Measurements from ENCODE around the gene KCND2.

KCND2 gene

DNA sequence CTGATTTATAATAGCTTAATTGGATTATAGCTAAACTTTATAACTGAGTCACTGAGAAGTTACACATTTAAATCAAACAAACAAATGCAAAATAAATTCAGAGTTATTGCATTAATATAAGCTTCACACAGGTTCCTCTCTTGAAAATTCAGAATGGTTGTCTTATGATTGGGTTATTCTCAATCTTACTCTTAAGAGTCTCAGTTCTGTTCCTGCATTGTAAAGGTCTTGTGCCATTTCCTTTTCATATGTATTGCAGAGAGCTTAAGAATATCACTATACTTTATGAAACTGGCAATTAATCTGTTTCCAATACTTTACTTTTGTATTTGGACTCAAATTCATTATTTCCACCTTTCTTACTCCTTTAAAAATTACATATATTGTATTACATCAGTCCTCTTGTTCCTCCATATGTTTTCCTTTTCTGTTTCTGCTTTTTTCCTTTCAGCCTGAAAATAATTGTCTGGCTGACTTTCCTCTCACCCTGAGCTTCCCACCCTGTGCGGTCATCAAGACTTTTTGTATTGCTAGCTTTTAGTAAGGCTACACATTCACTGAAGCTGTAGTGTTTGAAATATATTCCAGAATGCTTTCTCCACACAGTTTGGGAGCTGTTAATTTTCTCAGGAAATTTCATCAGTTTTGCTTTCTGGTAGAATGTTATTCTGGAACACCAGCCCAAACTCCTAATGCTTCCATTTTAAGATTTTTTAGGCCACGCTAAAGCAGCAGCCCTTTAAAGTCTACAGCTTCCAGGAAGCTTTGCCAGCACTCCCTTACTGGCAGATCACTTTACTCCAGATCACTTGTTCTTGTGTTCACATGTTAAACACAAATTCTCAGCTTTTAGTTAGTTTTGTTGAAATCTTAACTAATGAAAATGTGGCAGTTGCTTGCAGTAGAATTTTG, 139.4 kb downstream of the KCND2 start:
- DNase-seq (ENCODE audit: low spot score) = no peak

DNA sequence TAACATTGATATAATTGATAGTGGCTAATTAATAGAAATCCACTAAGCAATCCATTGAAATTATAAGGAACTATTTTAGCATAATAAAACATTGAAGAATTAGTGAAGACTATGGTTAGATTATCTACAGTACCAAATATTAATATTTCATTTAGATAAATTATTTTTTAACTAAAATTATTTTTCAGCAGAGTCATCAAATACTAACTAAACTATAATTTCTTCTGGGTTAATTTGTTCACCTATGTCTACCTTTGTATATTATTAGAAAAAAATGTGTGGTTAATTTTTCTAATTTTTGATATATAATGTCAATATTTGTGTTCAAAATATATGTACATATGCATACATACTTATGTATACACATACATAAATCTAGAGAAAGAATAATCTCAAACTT, 140.2 kb downstream of the KCND2 start:
- DNase-seq (ENCODE audit: low spot score) = no peak

DNA sequence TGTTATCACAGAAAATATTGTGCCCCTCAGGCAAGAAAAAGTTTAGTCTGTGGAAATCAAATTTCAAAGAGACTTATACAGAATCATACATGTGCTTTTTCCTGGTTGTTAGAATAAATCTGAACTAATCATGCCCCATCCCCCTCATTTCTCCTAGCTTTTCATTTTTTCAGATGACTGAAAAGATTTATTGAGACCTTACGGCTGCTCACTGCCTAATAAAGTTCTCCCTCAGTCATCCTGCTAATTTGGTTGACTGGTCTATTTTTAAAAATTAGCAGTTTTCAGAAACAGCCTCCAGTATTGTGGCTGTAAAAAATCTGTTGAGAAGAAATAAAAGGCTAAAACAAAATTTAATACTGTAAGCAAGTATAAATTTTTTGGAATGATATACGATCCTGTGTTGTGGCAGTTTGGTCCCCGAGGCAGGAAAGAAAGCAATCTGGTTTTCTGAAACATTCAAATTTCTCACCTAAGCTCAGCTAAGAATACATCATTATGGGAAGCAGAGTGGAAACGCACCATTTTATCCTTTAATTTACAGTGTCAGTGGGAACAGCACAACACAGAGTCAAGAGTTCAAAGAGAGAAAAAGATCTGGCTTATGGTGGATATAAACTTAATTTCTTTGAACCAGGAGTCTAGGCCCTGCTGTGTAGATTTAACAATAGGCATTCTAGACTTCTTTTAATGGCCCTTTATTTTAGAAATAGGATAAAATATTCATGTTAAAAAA, 144.4 kb downstream of the KCND2 start:
- no peak for DNase-seq (ENCODE audit: low spot score)

DNA sequence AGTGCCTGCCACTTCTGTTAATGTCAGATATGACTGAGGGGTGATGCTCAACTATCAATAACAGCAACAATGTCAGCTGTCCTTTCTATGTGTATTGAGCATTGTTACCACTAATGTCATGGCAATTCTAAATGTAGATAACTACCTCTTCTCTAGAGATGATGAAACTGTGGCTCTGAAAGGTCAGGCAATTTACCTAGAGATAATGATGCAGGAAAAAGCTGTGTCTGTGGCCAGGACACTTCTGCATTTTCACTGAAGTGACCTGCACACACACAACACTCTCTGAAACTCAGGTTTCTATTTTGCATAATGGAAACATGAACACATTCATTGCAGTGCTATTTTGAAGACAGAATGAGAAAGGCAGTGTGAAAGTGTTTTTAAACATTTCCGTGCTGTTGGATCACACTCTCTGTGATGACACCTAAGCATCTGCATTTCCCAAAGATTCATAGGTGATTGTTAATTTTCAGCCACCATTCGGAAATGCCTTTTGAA, 148.2 kb downstream of the KCND2 start:
- no peak for DNase-seq (ENCODE audit: low spot score)

DNA sequence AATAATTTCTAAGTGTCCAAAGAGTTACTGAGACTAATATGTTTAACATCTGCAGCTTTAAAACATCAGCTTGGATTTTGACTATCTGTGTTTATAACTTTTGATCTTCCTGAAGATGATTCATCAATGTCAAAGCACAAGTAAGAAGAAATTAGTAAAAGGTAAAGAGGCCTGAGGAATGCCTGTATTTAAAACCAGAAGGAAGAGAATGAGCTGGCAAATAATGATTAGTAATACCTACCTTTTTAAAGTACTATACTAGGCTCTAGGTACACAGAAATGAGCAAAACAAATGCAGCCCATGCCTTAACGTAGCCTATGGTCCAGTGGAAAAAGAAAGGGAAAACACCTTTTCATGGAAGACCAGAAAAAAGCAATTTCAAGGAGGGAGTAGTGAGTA, 158.0 kb downstream of the KCND2 start:
- DNase-seq (ENCODE audit: low spot score) = no peak

DNA sequence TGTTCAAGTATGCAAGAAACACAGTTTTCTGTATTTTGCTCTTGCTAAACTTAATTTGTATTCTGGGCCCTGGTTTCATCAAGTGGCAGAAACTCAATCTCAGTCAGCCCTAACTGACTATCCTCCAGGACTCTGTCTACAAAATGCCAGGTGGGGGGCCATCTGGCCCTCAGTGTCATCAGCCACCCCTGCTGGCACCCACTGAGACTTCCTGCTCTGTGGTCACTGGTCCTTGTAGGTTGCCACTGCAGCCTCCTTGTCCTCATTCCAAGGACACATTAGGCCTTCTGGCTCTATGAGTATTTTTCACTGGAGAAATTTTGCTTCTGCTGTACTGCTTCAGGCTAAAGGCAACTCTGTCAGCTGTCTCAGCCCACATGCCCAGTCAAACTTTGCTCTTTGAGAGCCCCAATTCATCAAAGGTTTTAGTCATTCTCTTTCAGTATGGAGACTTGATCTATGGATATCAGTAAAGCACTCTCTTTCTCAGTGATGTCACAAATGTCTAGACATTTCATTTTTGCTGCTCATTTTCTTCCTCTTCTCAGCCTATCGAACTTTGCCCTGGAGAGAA, 163.6 kb downstream of the KCND2 start:
- no peak for DNase-seq (ENCODE audit: low spot score)

DNA sequence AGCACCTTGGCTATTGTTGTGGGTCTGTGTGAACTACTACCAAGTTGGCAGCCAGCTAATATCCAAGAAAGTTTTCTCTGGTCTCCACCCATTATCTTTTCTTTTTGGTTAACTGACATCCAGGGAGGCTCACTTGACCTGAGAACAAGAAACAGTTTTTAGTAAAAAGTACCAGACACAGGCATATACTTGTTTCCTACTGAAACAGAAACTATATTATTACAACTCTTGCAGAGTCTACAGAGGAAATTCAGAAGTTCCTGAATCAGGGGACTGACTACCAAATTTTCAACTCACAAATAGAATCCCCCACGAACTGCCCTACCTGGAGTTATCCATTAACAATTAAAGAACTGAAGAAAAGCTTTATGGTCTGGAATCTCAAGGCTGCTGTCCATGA, 168.9 kb downstream of the KCND2 start:
- DNase-seq (ENCODE audit: low spot score) = no peak

DNA sequence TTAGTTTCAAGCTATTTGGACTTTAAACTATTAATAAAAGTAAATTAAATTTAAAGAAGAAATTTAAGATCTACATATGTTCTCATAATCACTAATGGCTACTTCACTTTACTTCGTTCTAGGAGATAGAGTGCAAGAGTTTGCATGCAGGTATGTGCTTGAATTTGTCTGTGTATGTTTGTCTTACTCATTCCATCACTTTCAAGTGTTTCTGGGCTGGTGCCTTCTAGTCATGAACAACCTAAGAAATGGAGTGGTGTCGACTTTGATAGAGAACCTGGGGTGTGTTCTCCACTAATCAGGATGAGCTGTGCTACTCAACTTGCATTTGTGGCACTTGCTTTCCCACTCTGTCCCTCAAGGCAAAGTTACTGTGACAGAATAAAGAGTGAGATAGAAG, 169.9 kb downstream of the KCND2 start:
- DNase-seq (ENCODE audit: low spot score) = no peak

DNA sequence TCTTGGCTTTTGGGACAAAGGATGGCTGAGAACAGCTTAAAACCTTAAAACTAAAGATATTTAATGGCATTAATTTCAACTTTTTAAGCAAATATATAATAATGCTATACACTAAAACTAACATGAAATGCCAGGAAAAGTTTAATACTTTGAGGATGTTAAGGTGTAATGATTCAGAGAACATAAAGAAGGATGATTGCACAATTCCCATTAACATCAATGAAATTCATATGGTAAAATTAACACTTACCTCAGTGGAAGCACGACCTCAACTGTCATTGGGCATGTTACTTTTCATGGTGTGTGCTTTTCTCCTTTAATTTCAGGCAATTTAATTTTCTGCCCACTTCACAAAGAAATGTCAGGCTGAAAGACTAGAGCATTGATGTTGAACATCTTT, 171.7 kb downstream of the KCND2 start:
- DNase-seq (ENCODE audit: low spot score) = no peak

DNA sequence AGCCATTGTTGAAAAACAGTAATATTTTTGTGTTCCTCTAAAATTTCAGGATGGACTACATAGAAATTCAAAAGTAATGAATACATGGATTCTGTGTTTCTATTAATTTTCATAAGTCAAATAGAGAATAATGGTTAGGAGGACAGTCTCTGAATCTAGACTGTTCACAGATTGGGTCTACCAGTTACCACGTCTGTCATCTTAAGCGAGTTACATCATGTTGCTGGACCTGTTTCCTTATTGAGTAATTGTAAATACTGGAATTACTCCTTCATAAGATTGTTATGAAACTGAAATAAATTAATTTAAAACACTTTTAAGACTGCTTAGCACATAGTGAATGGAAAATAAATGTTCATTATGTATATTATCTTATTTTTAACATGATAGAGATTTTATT, 172.3 kb downstream of the KCND2 start:
- DNase-seq (ENCODE audit: low spot score) = no peak

DNA sequence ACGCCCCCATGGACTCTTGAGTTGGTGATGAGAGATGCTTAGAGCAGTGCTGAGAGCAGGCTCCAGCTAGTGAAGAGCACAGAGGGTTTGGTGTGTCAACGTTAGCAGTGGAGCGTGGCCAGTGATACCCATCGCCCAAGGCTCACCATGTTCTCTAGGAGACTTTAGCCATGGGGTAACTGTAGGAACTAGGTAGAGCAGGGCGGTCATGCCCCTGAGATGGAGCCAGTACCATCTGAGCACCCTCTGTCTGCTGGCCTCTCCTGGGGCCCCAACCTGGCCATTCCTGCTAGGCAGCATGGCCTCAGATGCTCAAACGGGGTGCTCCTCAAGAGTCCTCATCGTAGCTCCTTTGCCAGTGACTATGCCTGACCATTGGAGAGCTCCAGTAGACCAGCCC, 179.7 kb downstream of the KCND2 start:
- DNase-seq (ENCODE audit: low spot score) = no peak

DNA sequence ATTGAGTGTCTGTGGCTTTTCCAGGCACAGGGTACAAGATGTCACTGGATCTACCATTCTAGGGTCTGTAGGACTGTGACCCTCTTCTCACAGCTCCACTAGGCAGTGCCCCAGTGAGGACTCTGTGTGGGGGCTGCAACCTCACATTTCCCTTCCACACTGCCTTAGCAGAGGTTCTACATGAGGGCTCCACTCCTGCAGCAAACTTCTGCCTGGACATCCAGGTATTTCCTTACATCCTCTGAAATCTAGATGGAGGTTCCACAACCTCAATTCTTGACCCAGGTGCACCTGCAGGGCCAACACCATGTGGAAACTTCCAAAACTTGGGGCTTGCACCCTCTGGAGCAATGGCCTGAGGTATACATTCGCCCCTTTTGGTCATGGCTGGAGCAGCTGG, 183.7 kb downstream of the KCND2 start:
- no peak for DNase-seq (ENCODE audit: low spot score)

DNA sequence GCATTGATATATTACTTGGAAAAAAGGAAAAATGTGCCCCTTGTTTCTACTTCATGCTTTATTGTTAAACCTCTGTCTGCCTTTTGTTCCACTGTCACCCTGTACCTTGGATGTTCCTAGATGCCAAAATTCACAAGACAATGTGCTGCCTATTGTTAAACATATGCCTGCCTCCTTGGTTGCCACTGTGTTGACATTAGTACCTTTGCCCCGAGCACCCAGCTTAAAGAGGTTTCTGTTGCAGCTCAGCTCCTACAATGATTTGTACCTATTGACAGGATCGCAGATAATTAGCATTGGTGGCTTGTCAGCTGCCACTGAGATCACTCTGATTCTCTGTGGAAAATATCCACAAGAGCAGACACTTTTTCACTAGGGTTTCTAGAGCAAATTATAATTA, 188.0 kb downstream of the KCND2 start:
- DNase-seq (ENCODE audit: low spot score) = no peak

DNA sequence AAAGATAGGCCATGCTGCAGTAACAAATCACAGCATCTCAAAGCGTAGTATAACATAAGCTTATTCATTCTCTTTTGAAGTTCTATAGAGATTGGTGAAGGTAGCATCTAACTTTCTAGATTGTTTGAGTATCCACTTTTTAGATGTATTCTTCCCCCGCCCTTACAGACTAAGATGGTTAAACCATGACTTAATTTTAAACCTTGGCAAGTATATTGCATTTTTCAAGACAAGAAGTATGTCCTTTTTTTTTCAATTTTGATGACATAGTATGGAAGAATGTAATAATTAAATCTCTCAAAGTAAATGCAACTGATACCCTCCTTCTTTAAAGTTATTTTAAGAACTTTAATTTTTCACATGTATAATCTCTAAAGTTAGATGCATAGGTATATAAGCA, 190.0 kb downstream of the KCND2 start:
- DNase-seq (ENCODE audit: low spot score) = no peak

DNA sequence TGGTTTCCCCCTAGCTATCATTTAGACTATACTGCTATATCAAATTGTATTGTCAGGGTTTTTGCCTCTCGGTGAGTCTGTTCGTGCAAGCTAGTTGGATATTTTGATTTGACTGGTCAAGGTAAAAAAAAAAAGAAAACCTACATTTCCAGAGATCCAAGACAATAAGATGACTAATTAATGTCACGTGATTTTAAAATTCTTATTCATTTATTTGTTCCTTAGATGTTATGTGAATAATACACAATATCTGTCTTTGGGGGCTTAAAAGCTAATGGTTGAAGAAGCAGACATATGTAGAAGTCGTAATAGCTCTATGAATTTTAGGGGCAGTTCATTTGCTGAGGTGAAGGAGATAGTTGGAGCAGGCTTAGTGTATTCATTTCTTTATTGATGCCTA, 191.1 kb downstream of the KCND2 start:
- no peak for DNase-seq (ENCODE audit: low spot score)

DNA sequence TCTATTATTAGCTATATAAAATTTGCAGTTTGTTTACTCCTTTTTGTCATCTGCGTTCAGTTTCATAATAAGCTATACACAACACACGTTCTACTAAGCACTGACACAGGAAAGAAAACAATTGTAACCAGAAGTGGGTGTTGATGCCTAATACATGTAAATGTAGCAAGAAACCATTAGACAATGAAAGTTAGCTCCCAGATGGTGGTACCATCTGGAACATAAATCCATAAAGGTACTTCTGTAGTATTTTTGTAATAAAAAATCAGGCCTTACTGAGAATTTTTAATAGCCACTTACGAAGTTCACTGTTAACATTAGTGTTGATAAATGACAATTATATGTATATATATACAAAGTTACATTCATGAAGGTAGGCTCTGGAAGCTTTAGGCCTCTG, 194.7 kb downstream of the KCND2 start:
- no peak for DNase-seq (ENCODE audit: low spot score)

DNA sequence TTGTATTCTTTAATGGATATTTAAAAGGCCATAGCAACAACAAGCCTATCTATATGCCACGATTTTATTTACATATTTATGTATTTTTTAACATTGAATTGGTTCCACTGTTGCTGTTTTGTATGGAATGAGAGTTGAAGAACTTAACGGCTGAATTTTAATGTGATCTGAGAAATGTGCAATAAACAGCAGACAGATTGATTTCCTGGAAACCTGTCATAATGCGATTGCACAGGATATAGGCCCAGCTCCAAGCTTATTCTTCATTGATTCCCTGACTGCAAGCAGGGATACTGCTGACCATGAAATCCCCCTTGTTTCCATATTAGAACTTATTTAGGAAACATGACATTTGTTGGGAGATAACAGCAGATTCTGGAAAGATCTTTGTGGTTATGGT, 195.6 kb downstream of the KCND2 start:
- no peak for DNase-seq (ENCODE audit: low spot score)

DNA sequence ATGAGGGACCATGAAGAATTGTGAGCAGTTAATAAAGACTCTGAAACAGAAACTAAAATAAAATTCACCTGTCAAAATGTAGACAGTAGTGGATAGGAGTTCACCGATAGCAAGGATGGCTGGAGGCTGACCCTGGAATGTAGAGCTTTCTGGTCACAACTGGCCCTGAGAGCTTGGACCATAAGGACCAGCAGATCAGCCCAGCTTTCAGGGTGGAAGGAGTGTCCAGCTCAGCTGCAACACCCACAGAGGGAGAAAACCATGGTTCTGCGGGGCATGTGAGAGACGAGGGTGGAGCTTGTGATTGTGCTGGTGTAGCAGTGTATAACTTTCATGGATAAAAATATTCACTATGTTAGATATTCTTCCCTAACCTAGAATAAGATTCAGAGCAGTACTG, 199.9 kb downstream of the KCND2 start:
- DNase-seq (ENCODE audit: low spot score) = no peak

DNA sequence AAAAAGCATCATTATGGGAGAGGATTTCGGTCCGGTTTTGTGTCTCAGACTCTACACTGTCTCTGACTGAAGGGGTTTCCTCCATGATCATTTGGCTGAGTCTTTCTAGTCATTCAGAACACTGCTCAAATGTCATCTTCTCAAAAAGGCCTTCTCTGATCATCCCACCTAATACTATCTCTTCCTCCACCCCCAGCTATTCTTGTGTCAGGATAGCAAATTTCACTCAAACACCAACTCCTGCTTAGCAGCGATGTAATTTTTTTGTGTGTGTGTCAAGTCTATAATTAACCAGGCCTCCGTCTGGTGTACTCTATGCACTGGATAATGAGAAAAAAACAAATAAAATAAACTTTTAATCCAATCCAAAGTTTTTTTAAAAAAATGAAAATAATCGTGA, 200.4 kb downstream of the KCND2 start:
- no peak for DNase-seq (ENCODE audit: low spot score)

DNA sequence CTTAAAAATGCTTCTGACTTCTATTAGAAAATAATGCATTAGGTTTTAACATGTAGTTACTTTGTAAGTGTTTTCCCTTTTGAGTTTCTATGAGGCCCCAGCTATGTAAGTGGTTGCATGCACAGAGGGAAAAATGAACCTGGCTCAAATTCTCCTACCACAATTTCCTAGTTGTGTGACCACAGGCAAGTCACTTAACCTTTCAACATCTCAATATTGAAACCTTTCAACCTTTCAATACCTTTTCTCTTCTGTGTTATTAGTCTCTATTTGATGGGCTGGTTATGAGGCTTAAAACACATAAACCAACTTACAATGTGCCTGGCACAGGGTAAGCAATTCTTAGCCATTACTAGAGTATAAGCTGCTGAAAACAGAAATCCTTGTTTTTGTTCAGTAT, 203.0 kb downstream of the KCND2 start:
- DNase-seq (ENCODE audit: low spot score) = no peak

DNA sequence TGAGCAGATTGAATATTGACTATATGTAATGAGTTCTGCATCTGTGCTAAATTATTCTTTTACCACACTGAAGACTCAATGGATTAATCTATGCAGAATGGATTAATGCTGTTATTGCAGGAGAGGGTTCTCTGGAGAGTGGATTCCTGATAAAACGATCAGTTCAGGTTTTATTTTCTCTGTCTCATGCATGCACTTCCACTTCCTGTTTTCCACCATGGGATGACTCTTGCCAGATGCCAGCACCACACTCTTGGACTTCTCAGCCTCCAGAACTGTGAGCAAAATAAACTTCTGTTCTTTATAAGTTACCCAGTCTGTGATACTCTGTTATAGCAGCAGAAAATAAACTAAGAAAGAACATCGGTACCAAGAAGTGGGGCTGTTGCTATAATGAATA, 207.5 kb downstream of the KCND2 start:
- no peak for DNase-seq (ENCODE audit: low spot score)

DNA sequence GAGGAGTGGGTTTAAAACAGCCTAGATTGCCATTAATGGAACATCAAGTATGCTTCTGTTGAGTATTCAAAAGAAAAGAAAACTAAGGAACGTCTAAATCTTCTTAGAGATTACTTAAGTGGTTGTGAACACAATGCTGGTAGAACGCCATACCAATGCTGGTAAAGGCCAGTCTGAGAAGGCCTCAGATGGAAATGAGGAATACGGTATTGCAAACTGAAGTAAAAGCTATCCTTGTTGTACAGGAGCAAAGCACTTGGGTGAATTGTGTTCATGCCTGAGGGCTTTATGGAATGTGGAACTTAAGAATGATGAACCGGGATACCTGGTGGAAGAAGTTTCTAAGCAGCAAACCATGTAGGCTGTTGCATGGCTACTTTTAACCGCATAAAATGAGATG, 208.0 kb downstream of the KCND2 start:
- DNase-seq (ENCODE audit: low spot score) = no peak

DNA sequence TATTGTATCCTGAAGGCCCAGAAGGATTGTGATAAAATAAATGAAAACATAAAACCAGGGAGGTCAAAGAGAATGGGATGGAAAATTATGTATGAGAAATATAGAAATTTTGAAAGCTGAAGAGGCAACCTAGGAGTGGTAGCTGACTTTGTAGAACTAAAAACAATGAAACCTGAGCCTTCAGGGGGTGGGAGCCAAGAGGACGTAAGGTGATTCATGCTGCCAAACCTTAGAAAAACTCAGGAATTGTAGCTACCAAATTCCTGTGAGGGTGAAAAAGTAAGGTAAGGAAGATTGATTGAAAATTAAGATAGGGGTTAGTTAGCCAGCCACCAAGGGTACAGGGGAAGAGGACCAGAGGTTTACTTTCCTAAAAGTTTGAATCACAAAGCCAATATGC, 213.2 kb downstream of the KCND2 start:
- no peak for DNase-seq (ENCODE audit: low spot score)

All from RKO (cell line).